Nephron (organoid): ENCODE results near the gene SMYD3.
"Not testable (repeated sequence)": the region's sequence is repeated elsewhere in the genome, so short reads cannot be mapped to it uniquely, and the experiment has no call there.

Experiments
- H3K27ac Mint-ChIP-seq, 3 experiments: 2 replicates each; pipeline ENCODE4 v1.8.0; 2020; ENCODE audit warnings: mixed read lengths in 3 of 3, mild to moderate bottlenecking in 2 of 3, moderate library complexity in 1 of 3
- H3K27me3 Mint-ChIP-seq: 2 replicates; pipeline ENCODE4 v1.8.0; 2021; ENCODE audit warnings: low read depth, mild to moderate bottlenecking, moderate library complexity, mixed read lengths
- H3K36me3 Mint-ChIP-seq: 2 replicates; pipeline ENCODE4 v1.8.0; 2020; ENCODE audit warnings: low read depth, mixed read lengths
- H3K4me1 Mint-ChIP-seq: 2 replicates; pipeline ENCODE4 v1.8.0; 2020; ENCODE audit warnings: mixed read lengths
- H3K4me3 Mint-ChIP-seq, 3 experiments: 2 replicates each; pipeline ENCODE4 v1.8.0; 2020; ENCODE audit warnings: mild to moderate bottlenecking in 3 of 3, mixed read lengths in 3 of 3, moderate library complexity in 2 of 3
- H3K9me3 Mint-ChIP-seq: 2 replicates; pipeline ENCODE4 v1.8.0; 2020; ENCODE audit warnings: mixed read lengths
- CTCF ChIP-seq, 3 experiments: fragments of 200-600 bp; sonication (generic); IDR thresholded peaks; one replicate each; pipeline ENCODE4 v1.5.0; 2021; ENCODE audit warnings: antibody characterized with exemption in 3 of 3; ENCODE audit not compliant: unreplicated experiment in 3 of 3

Gene SMYD3

GRCh38 chr1:245956225-245956624 is 550.9 kb downstream of the SMYD3 start:
- Mint-ChIP-seq H3K36me3 (no peaks in the 10 kb centered on the region), H3K4me1 (peaks cover 16% of the 10 kb centered on the region), H3K9me3 (no peaks in the 10 kb centered on the region), H3K4me3 (no peak overlapping the region), H3K27ac (no peak overlapping the region), H3K27me3 (no peaks in the 10 kb centered on the region)
- no peak for TF ChIP-seq CTCF (IDR thresholded peaks at IDR 0.05; ENCODE audit: unreplicated experiment in 3 of 3)

GRCh38 chr1:245953876-245954660 is 553.0 kb downstream of the SMYD3 start:
- H3K4me1 Mint-ChIP-seq, result peaks cover 20% of the 10 kb centered on the region
- no peak for TF ChIP-seq CTCF (IDR thresholded peaks at IDR 0.05; ENCODE audit: unreplicated experiment in 3 of 3)
- no peaks in the 10 kb centered on the region for H3K9me3 Mint-ChIP-seq
- no peaks in the 10 kb centered on the region for H3K27me3 Mint-ChIP-seq
- H3K27ac Mint-ChIP-seq, result peak overlapping the region; percentile 5 to 65 (median 54)
- H3K4me3 Mint-ChIP-seq, result no peak overlapping the region
- no peaks in the 10 kb centered on the region for H3K36me3 Mint-ChIP-seq

GRCh38 chr1:245952383-245953026 is 554.6 kb downstream of the SMYD3 start:
- no peaks in the 10 kb centered on the region for H3K27me3 Mint-ChIP-seq
- TF ChIP-seq CTCF (IDR thresholded peaks at IDR 0.05; ENCODE audit: unreplicated experiment in 3 of 3), result no peak
- H3K9me3 Mint-ChIP-seq, result no peaks in the 10 kb centered on the region
- H3K4me3 Mint-ChIP-seq, result no peak overlapping the region
- peaks cover 21% of the 10 kb centered on the region for H3K4me1 Mint-ChIP-seq
- peak overlapping the region in 2 of 3 experiments; percentile 34 to 75 for H3K27ac Mint-ChIP-seq
- H3K36me3 Mint-ChIP-seq, result no peaks in the 10 kb centered on the region

- no peak for TF ChIP-seq CTCF (IDR thresholded peaks at IDR 0.05; ENCODE audit: unreplicated experiment in 3 of 3)
- Mint-ChIP-seq H3K9me3 (peaks cover 20% of the 10 kb centered on the region), H3K4me1 (peaks cover 29% of the 10 kb centered on the region), H3K27ac (no peak overlapping the region), H3K36me3 (peaks cover 8% of the 10 kb centered on the region), H3K4me3 (no peak overlapping the region), H3K27me3 (no peaks in the 10 kb centered on the region)
These were observed 558.3 kb downstream of the SMYD3 start for GRCh38 chr1:245948786-245949185.

GRCh38 chr1:245946905-245947304 is 560.2 kb downstream of the SMYD3 start:
- Mint-ChIP-seq H3K9me3 (peaks cover 23% of the 10 kb centered on the region), H3K4me3 (peak overlapping the region in 2 of 3 experiments; percentile 36 to 55), H3K27ac (peak overlapping the region; percentile 94 to 97 (median 94)), H3K4me1 (peaks cover 29% of the 10 kb centered on the region), H3K36me3 (peaks cover 12% of the 10 kb centered on the region), H3K27me3 (no peaks in the 10 kb centered on the region)
- TF ChIP-seq CTCF (IDR thresholded peaks at IDR 0.05; ENCODE audit: unreplicated experiment in 3 of 3), result no peak

GRCh38 chr1:245945136-245945535 is 561.9 kb downstream of the SMYD3 start:
- peaks cover 29% of the 10 kb centered on the region for H3K9me3 Mint-ChIP-seq
- not testable (repeated sequence) for H3K27me3 Mint-ChIP-seq, H3K27ac Mint-ChIP-seq, H3K4me3 Mint-ChIP-seq
- peaks cover 30% of the 10 kb centered on the region for H3K4me1 Mint-ChIP-seq
- H3K36me3 Mint-ChIP-seq, result peaks cover 12% of the 10 kb centered on the region
